Spleen (tissue), 11 donors: ENCODE data around the gene C1GALT1. TPM values are rescaled to one million over a fixed set of nuclear protein-coding genes. Genes with fewer than 3 reads are reported as not detected.

Experiments
- DNase-seq: peaks from one replicate; pipeline ENCODE4 v3.0.0-alpha.2; 2020
- H3K27ac ChIP-seq, 8 donors: fragments of 200-600 bp; sonication (generic) in 7 of 8; 1 replicate in 4 of 8; 2 replicates in 4 of 8; pipeline versions ENCODE4 v1.5.0 to v1.8.0; 2016 to 2021; ENCODE audit warnings: inconsistent platforms in 4 of 8, mild to moderate bottlenecking in 4 of 8, moderate library complexity in 1 of 8
- H3K27me3 ChIP-seq, 7 donors: fragments of 200-600 bp; sonication (generic) in 6 of 7; replicated peaks in 1 of 7; 1 replicate in 4 of 7; 2 replicates in 3 of 7; pipeline versions ENCODE4 v1.5.0 to v1.8.0; 2016 to 2021; ENCODE audit warnings: inconsistent platforms in 3 of 7, mild to moderate bottlenecking in 1 of 7
- H3K36me3 ChIP-seq, 6 donors: fragments of 200-600 bp; sonication (generic) in 5 of 6; 1 replicate in 4 of 6; 2 replicates in 2 of 6; pipeline versions ENCODE4 v1.5.0 to v1.8.0; 2016 to 2021; ENCODE audit warnings: inconsistent platforms in 2 of 6
- H3K4me1 ChIP-seq, 6 donors: fragments of 200-600 bp; sonication (generic) in 5 of 6; 1 replicate in 3 of 6; 2 replicates in 3 of 6; pipeline versions ENCODE4 v1.5.0 to v1.8.0; 2016 to 2021; ENCODE audit warnings: inconsistent platforms in 3 of 6
- H3K4me3 ChIP-seq, 8 donors: fragments of 200-600 bp; sonication (generic) in 7 of 8; 1 replicate in 4 of 8; 2 replicates in 4 of 8; pipeline versions ENCODE4 v1.5.0 to v1.8.0; 2016 to 2021; ENCODE audit warnings: inconsistent platforms in 4 of 8, mild to moderate bottlenecking in 4 of 8, moderate library complexity in 2 of 8
- H3K9me3 ChIP-seq, 8 donors: fragments of 200-600 bp; sonication (generic) in 7 of 8; 1 replicate in 4 of 8; 2 replicates in 4 of 8; pipeline versions ENCODE4 v1.5.0 to v1.8.0; 2016 to 2021; ENCODE audit warnings: inconsistent platforms in 4 of 8
- CTCF ChIP-seq, 11 experiments: fragments of 200-600 bp in 7 of 11; fragments of 450-650 bp in 4 of 11; sonication (generic) in 4 of 11; IDR thresholded peaks in 8 of 11; conservative IDR thresholded peaks in 3 of 11; 1 replicate in 7 of 11; 2 replicates in 4 of 11; pipeline versions ENCODE4 v1.4.0 to v1.8.0; 2016 to 2021; ENCODE audit warnings: antibody characterized with exemption in 11 of 11, inconsistent platforms in 4 of 11, mild to moderate bottlenecking in 1 of 11
- POLR2A ChIP-seq, 3 donors: fragments of 450-650 bp; IDR thresholded peaks; one replicate each; pipeline ENCODE4 v1.5.1; 2017; ENCODE audit warnings: antibody characterized with exemption in 3 of 3, mild to moderate bottlenecking in 1 of 3
- POLR2AphosphoS5 ChIP-seq, 3 donors: sonication (generic); formaldehyde crosslinking; IDR thresholded peaks; one replicate each; pipeline ENCODE4 v1.5.1; 2017; ENCODE audit warnings: antibody characterized with exemption in 3 of 3
- WGBS, 5 donors: extraction: QIAGEN DNeasy Blood & Tissue Kit in 3 of 5; methylation state at CpG; one replicate each; pipeline versions ENCODE4 v1.1.5 to v1.1.7; 2013 to 2018; 5-methylcytosine and 5-hydroxymethylcytosine counted together
- intact Hi-C: fragments of 100-400 bp; cut with DNase I; formaldehyde crosslinking; loops from one replicate; pipeline ENCODE4 v1.15.0; 2023; ENCODE audit warnings: low total_unique reads
- polyA plus RNA-seq, 3 donors: library from polyadenylated mRNA; stranded (reverse); fragments of 200-250 nt; gene quantifications; one replicate each; pipeline ENCODE4 v1.2.1, GENCODE V29; 2013
- total RNA-seq, 7 donors: library from RNA; depleted of rRNA in 3 of 7; stranded (reverse); fragments of >200 nt in 3 of 7; fragmentation: NEBNext Ultra II Directional in 4 of 7; extraction: Animal tissue kit (Norgen Biotek cat#: 25700) in 4 of 7; gene quantifications; one replicate each; pipeline versions ENCODE4 v1.1.0 to v1.2.1, GENCODE V29; 2016 to 2021
- donor health status: healthy with polysubstance abuse.
- donor health status: DM: no; HTN: no; CAD: no; lungs with moderate emphysema.
- donor health status: DM: no; HTN: no; CAD: no.
- donor health status: Bipolar disorder and iron deficiency.
- donor health status: healthy.
- donor health status: DM: no; HTN: no; CAD: no.
- donor health status: DM: yes; HTN: yes; CAD: no.

The C1GALT1 gene
- total and polyA plus RNA-seq, 10 donors = 6.9 to 61.2 (median 40.0) TPM

- TF ChIP-seq POLR2AphosphoS5 (IDR thresholded peaks at IDR 0.05) (no peak), POLR2A (IDR thresholded peaks at IDR 0.05) (no peak), CTCF (IDR thresholded peaks at IDR 0.05 in 8 of 11, conservative IDR thresholded peaks at IDR 0.05 in 3 of 11) (no peak)
- H3K4me1 ChIP-seq = peaks cover 0 to 17% (median 0%) of the 10 kb centered on the region in 6 donors
- intact Hi-C loops = no loop called here
- DNase-seq = no peak
- H3K4me3 ChIP-seq = no peak overlapping the region
- no peak overlapping the region for H3K27ac ChIP-seq
- peaks cover 0 to 62% (median 27%) of the 10 kb centered on the region in 8 donors for H3K9me3 ChIP-seq
- WGBS, 5 donors = 80 to 93% (median 90%) methylated on average over 6 of the region's 6 CpGs
- H3K27me3 ChIP-seq = no peaks in the 10 kb centered on the region
- H3K36me3 ChIP-seq = peaks cover 0 to 20% (median 0%) of the 10 kb centered on the region in 6 donors
These were observed 8.2 kb upstream of the C1GALT1 start for GRCh38 chr7:7173956-7174632.

- H3K4me3 ChIP-seq = no peak overlapping the region
- intact Hi-C loops = no loop called here
- whole genome bisulfite sequencing, 5 donors = 81 to 88% (median 83%) methylated on average over 2 of the region's 2 CpGs
- H3K27me3 ChIP-seq = no peaks in the 10 kb centered on the region
- peaks cover 0 to 17% (median 0%) of the 10 kb centered on the region in 6 donors for H3K36me3 ChIP-seq
- TF ChIP-seq POLR2A (IDR thresholded peaks at IDR 0.05) (no peak), POLR2AphosphoS5 (IDR thresholded peaks at IDR 0.05) (no peak), CTCF (IDR thresholded peaks at IDR 0.05 in 8 of 11, conservative IDR thresholded peaks at IDR 0.05 in 3 of 11) (no peak)
- H3K27ac ChIP-seq = no peak overlapping the region
- peaks cover 0 to 51% (median 27%) of the 10 kb centered on the region in 8 donors for H3K9me3 ChIP-seq
- DNase-seq = no peak
- peaks cover 0 to 17% (median 0%) of the 10 kb centered on the region in 6 donors for H3K4me1 ChIP-seq
These were observed 7.2 kb upstream of the C1GALT1 start for GRCh38 chr7:7175075-7175695.

GRCh38 chr7:7176406-7177043 lies 5.8 kb upstream of the C1GALT1 start:
- H3K9me3 ChIP-seq = peaks cover 0 to 38% (median 15%) of the 10 kb centered on the region in 8 donors
- WGBS, 5 donors = 39 to 54% (median 44%) methylated on average over 4 of the region's 4 CpGs
- peaks cover 0 to 28% (median 9%) of the 10 kb centered on the region in 6 donors for H3K4me1 ChIP-seq
- H3K4me3 ChIP-seq = no peak overlapping the region
- no peak for DNase-seq
- TF ChIP-seq POLR2AphosphoS5 (IDR thresholded peaks at IDR 0.05) (no peak), CTCF (IDR thresholded peaks at IDR 0.05 in 8 of 11, conservative IDR thresholded peaks at IDR 0.05 in 3 of 11) (no peak), POLR2A (IDR thresholded peaks at IDR 0.05) (no peak)
- peaks cover 0 to 17% (median 0%) of the 10 kb centered on the region in 6 donors for H3K36me3 ChIP-seq
- H3K27me3 ChIP-seq = no peaks in the 10 kb centered on the region
- intact Hi-C loops = no loop called here
- H3K27ac ChIP-seq = no peak overlapping the region

DNA sequence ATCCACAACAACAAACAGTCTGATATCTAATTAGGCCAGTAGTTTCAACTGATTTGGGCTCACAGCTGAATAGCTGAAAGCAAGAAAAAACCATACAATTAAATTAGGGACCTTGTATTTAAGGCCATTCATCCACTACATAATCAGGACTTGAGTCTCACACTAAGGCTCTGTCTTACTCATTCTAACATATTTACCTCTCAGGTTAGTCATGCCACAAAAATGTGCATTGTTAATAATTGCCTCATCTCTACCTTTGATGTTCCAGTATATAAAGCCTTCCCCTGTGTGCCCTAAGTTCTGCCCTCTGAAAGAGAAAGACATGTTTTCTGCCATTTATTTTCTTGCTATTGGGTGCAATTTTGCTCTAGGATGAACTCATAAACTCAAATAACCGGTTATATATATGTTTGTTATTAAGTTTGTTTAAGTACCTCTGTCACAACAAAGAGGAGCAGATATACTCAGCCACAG lies 5.3 kb upstream of the C1GALT1 start:
- WGBS, 5 donors = 87 to 98% (median 89%) methylated on average over 1 of the region's 1 CpG

More for the DNA sequence above, 5.3 kb upstream of the C1GALT1 start:
- Histone ChIP-seq H3K36me3 (peaks cover 0 to 15% (median 0%) of the 10 kb centered on the region in 6 donors), H3K4me3 (no peak overlapping the region), H3K27ac (no peak overlapping the region), H3K9me3 (peaks cover 0 to 32% (median 10%) of the 10 kb centered on the region in 8 donors), H3K27me3 (no peaks in the 10 kb centered on the region), H3K4me1 (peaks cover 0 to 33% (median 9%) of the 10 kb centered on the region in 6 donors)
- no peak for DNase-seq
- TF ChIP-seq POLR2A (IDR thresholded peaks at IDR 0.05) (no peak), POLR2AphosphoS5 (IDR thresholded peaks at IDR 0.05) (no peak), CTCF (IDR thresholded peaks at IDR 0.05 in 8 of 11, conservative IDR thresholded peaks at IDR 0.05 in 3 of 11) (no peak)
- intact Hi-C loops = no loop called here
